Measurements from ENCODE around the gene PBX1.
A peak's percentile ranks its signal among the peaks of the same experiment; 100 is the strongest.

Gene PBX1

DNA sequence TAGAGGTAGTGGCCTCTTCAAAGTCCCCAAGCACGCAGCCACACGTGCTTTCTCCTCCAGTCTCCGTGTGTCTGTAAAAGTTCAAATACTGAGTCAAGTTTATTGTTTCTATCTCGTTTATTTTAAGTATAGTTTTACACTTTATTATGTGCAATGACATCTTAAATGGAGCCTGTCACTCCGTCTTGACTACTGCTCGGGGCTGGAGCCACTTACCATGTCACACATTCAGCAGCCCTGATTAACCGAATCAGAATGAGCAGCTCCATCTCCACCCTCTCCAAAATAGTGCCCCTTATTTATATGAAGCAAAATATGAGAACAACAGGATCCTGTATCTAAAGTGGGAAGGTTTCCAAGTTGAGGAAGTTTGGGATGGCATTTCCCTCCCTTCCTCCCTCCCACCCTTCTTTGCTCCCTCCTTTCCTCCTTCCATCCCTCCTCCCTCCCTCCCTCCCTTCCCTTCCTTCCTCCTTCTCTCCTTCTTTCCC, 201.0 kb downstream of the PBX1 start (continued):
- TF ChIP-seq, protein P1, sequence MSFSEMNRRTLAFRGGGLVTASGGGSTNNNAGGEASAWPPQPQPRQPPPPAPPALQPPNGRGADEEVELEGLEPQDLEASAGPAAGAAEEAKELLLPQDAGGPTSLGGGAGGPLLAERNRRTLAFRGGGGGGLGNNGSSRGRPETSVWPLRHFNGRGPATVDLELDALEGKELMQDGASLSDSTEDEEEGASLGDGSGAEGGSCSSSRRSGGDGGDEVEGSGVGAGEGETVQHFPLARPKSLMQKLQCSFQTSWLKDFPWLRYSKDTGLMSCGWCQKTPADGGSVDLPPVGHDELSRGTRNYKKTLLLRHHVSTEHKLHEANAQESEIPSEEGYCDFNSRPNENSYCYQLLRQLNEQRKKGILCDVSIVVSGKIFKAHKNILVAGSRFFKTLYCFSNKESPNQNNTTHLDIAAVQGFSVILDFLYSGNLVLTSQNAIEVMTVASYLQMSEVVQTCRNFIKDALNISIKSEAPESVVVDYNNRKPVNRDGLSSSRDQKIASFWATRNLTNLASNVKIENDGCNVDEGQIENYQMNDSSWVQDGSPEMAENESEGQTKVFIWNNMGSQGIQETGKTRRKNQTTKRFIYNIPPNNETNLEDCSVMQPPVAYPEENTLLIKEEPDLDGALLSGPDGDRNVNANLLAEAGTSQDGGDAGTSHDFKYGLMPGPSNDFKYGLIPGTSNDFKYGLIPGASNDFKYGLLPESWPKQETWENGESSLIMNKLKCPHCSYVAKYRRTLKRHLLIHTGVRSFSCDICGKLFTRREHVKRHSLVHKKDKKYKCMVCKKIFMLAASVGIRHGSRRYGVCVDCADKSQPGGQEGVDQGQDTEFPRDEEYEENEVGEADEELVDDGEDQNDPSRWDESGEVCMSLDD (tag by site-specific recombination; IDR thresholded peaks at IDR 0.05) = no peak
- no peak for TF ChIP-seq ZNF138 (tag by site-specific recombination; IDR thresholded peaks at IDR 0.05; ENCODE audit: borderline replicate concordance)
- TF ChIP-seq FEZF1 (tag by site-specific recombination; IDR thresholded peaks at IDR 0.05) = no peak
- no peak for TF ChIP-seq ZNF600 (tag by site-specific recombination; IDR thresholded peaks at IDR 0.05)
- no peak for TF ChIP-seq ZNF248 (tag by site-specific recombination; IDR thresholded peaks at IDR 0.05)
- no peak for TF ChIP-seq KLF16 (tag by site-specific recombination; IDR thresholded peaks at IDR 0.05)
- no peak for TF ChIP-seq ZNF19 (tag by site-specific recombination; IDR thresholded peaks at IDR 0.05; ENCODE audit: low read depth)
- TF ChIP-seq ZNF426 (tag by site-specific recombination; IDR thresholded peaks at IDR 0.05) = no peak
- TF ChIP-seq, protein P2, sequence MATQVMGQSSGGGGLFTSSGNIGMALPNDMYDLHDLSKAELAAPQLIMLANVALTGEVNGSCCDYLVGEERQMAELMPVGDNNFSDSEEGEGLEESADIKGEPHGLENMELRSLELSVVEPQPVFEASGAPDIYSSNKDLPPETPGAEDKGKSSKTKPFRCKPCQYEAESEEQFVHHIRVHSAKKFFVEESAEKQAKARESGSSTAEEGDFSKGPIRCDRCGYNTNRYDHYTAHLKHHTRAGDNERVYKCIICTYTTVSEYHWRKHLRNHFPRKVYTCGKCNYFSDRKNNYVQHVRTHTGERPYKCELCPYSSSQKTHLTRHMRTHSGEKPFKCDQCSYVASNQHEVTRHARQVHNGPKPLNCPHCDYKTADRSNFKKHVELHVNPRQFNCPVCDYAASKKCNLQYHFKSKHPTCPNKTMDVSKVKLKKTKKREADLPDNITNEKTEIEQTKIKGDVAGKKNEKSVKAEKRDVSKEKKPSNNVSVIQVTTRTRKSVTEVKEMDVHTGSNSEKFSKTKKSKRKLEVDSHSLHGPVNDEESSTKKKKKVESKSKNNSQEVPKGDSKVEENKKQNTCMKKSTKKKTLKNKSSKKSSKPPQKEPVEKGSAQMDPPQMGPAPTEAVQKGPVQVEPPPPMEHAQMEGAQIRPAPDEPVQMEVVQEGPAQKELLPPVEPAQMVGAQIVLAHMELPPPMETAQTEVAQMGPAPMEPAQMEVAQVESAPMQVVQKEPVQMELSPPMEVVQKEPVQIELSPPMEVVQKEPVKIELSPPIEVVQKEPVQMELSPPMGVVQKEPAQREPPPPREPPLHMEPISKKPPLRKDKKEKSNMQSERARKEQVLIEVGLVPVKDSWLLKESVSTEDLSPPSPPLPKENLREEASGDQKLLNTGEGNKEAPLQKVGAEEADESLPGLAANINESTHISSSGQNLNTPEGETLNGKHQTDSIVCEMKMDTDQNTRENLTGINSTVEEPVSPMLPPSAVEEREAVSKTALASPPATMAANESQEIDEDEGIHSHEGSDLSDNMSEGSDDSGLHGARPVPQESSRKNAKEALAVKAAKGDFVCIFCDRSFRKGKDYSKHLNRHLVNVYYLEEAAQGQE (tag by site-specific recombination; IDR thresholded peaks at IDR 0.05) = no peak
- peak; percentile 60 for TF ChIP-seq ZNF366 (tag by site-specific recombination; conservative IDR thresholded peaks at IDR 0.05)
- no peak for TF ChIP-seq ZBTB48 (tag by site-specific recombination; IDR thresholded peaks at IDR 0.05)
- TF ChIP-seq ZNF324 (tag by site-specific recombination; IDR thresholded peaks at IDR 0.05) = no peak
- TF ChIP-seq, protein P3, sequence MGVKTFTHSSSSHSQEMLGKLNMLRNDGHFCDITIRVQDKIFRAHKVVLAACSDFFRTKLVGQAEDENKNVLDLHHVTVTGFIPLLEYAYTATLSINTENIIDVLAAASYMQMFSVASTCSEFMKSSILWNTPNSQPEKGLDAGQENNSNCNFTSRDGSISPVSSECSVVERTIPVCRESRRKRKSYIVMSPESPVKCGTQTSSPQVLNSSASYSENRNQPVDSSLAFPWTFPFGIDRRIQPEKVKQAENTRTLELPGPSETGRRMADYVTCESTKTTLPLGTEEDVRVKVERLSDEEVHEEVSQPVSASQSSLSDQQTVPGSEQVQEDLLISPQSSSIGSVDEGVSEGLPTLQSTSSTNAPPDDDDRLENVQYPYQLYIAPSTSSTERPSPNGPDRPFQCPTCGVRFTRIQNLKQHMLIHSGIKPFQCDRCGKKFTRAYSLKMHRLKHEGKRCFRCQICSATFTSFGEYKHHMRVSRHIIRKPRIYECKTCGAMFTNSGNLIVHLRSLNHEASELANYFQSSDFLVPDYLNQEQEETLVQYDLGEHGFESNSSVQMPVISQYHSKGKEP (tag by site-specific recombination; IDR thresholded peaks at IDR 0.05) = no peak
- TF ChIP-seq HOXC10 (CRISPR knock-in tag; IDR thresholded peaks at IDR 0.05) = no peak
- TF ChIP-seq ZNF585B (tag by site-specific recombination; IDR thresholded peaks at IDR 0.05) = no peak
- no peak for TF ChIP-seq ZNF521 (tag by site-specific recombination; IDR thresholded peaks at IDR 0.05)
- TF ChIP-seq ZBTB17 (tag by site-specific recombination; IDR thresholded peaks at IDR 0.05) = no peak
- no peak for TF ChIP-seq ZNF214 (tag by site-specific recombination; IDR thresholded peaks at IDR 0.05; ENCODE audit: borderline replicate concordance)
- TF ChIP-seq ZNF10 (tag by site-specific recombination; IDR thresholded peaks at IDR 0.05) = no peak
- TF ChIP-seq ZNF394 (tag by site-specific recombination; IDR thresholded peaks at IDR 0.05; ENCODE audit: borderline replicate concordance) = no peak
- no peak for TF ChIP-seq ZBTB20 (tag by site-specific recombination; IDR thresholded peaks at IDR 0.05)
- TF ChIP-seq ZNF701 (tag by site-specific recombination; IDR thresholded peaks at IDR 0.05) = no peak
- 0 out of 2 replicates have a peak, but pooled peaks have one; percentile 66 for TF ChIP-seq MZF1 (tag by site-specific recombination; IDR thresholded peaks at IDR 0.05; ENCODE audit: borderline replicate concordance)
- TF ChIP-seq ZIC2 (tag by site-specific recombination; IDR thresholded peaks at IDR 0.05) = no peak
- TF ChIP-seq ZNF626 (tag by site-specific recombination; IDR thresholded peaks at IDR 0.05) = no peak
- TF ChIP-seq, protein P4, sequence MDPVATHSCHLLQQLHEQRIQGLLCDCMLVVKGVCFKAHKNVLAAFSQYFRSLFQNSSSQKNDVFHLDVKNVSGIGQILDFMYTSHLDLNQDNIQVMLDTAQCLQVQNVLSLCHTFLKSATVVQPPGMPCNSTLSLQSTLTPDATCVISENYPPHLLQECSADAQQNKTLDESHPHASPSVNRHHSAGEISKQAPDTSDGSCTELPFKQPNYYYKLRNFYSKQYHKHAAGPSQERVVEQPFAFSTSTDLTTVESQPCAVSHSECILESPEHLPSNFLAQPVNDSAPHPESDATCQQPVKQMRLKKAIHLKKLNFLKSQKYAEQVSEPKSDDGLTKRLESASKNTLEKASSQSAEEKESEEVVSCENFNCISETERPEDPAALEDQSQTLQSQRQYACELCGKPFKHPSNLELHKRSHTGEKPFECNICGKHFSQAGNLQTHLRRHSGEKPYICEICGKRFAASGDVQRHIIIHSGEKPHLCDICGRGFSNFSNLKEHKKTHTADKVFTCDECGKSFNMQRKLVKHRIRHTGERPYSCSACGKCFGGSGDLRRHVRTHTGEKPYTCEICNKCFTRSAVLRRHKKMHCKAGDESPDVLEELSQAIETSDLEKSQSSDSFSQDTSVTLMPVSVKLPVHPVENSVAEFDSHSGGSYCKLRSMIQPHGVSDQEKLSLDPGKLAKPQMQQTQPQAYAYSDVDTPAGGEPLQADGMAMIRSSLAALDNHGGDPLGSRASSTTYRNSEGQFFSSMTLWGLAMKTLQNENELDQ (tag by site-specific recombination; IDR thresholded peaks at IDR 0.05; ENCODE audit: low read depth) = no peak
- TF ChIP-seq, protein P5, sequence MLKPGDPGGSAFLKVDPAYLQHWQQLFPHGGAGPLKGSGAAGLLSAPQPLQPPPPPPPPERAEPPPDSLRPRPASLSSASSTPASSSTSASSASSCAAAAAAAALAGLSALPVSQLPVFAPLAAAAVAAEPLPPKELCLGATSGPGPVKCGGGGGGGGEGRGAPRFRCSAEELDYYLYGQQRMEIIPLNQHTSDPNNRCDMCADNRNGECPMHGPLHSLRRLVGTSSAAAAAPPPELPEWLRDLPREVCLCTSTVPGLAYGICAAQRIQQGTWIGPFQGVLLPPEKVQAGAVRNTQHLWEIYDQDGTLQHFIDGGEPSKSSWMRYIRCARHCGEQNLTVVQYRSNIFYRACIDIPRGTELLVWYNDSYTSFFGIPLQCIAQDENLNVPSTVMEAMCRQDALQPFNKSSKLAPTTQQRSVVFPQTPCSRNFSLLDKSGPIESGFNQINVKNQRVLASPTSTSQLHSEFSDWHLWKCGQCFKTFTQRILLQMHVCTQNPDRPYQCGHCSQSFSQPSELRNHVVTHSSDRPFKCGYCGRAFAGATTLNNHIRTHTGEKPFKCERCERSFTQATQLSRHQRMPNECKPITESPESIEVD (tag by site-specific recombination; IDR thresholded peaks at IDR 0.05) = peak; percentile 82
- TF ChIP-seq ZNF610 (tag by site-specific recombination; IDR thresholded peaks at IDR 0.05; ENCODE audit: borderline replicate concordance) = no peak
